Measurements from ENCODE around the gene BCAS2. TPM values are rescaled to one million over a fixed set of nuclear protein-coding genes. Genes with fewer than 3 reads are reported as not detected.
A peak's percentile ranks its signal among the peaks of the same experiment; 100 is the strongest.

The BCAS2 gene
- 100 to 1,000 TPM in 4 of 6 donors, 10 to 100 TPM in 2; 97.3 to 160 (median 115) TPM for polyA plus RNA-seq (ENCODE audit: low read depth in 6 of 6)

DNA sequence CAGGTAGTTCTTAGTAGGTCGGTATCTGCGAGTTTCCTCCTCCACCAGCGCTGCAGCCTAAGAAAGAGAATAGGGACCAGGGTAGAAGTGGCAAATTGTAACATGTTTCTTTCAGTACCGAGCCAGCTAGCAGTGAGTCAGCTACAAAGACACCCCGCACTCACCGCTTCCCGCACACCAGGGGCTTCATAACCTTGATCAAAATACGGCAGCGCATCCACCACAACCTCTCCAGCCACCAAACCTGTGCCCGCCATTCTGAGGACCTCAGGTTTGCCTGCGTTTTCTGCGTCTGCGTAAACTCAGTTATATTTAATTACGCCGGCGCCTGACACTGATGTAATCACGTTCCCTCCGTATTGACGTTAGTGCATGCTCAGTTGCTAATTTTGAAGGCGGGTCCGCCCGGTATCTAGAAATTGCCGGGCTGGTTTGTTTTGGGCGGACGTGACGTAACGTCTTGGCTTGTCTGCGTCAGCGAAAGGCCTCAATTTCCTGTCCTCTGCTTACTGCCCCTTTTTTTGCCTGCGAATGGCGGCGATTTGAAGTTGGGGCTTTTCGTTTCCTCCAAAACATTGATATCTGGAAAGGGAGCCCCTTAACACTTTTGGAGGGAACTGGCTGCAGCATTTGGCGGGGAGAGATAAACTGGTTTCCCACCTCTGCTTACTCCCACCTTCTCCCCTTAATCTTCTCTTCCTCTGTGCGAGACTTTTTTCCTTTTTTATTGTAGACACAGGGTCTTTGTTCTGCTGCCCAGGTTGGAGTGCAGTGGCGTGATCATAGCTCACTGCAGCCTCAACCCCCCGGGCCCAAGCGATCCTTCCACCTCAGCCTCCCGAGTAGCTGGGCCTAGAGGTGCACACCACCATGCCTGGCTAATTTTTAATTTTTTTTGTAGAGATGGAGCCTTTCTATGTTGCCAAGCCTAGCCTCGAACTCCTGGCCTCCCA is at the start of gene BCAS2:
BCAS2 (minus strand) TSS at position 281 of the 953 bp plus-strand sequence; CDS start at position 257, 24 bp downstream.
- peaks cover 21 to 36% (median 23%) of the 10 kb centered on the region in 3 donors for H3K4me1 Mint-ChIP-seq
- ATAC-seq (ENCODE audit: low read depth in 2 of 2), result peak; percentile 94
- peaks cover 8 to 9% of the 10 kb centered on the region in 2 donors for H3K36me3 Mint-ChIP-seq
- H3K27me3 Mint-ChIP-seq, result peaks cover 4 to 11% (median 9%) of the 10 kb centered on the region in 3 donors
- H3K9me3 Mint-ChIP-seq, result peaks cover 0 to 9% (median 2%) of the 10 kb centered on the region in 7 donors
- peak; percentile 97 for DNase-seq
- peak within 1 kb of the TSS; percentile 89 to 99 (median 95) for H3K4me3 Mint-ChIP-seq
- peak within 1 kb of the TSS; percentile 97 to 100 (median 100) for H3K27ac Mint-ChIP-seq

DNA sequence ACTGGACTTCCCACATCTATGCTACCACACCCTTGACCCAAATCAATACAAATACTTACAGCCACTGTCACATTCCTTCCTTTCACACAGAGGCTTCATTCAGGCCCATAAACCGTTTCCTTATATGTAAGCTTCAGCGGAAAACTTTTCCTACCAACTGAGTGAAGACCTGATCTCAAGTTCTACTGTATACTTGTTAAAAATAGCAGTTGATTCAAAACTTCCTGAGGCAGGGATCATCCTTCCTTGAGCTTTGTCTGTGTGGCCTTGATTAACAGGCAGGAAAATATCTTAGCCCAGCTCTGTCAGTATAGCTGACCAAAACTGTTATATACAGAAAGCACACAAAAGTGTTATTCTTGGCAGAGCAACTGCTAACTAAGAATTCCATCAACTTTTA is 45.7 kb upstream of the BCAS2 start:
- Mint-ChIP-seq H3K36me3 (peaks cover 4 to 13% of the 10 kb centered on the region in 2 donors), H3K4me1 (no peaks in the 10 kb centered on the region), H3K27ac (no peak overlapping the region), H3K4me3 (no peak overlapping the region), H3K27me3 (peaks cover 19 to 53% (median 27%) of the 10 kb centered on the region in 3 donors), H3K9me3 (peaks cover 0 to 18% (median 9%) of the 10 kb centered on the region in 7 donors)
- ATAC-seq (ENCODE audit: low read depth in 2 of 2) (no peak), DNase-seq (no peak)

DNA sequence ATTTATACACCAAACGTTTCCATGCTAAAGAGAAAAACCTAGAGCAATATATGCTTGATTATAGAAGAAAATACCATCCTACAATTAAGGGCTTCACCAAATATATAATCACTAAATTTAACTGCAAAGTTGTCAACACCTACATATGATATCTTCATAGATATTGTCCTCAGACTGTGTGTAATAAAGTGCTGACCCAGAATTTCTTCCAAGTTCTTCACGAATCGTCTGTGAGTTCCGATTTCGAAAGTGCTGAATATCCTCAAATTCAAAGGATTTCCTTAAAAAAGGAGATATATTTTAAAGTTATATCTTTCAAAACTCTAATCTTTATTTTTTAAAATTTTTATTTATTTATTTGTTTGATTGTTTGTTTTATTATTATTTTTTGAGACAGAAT is 41.9 kb upstream of the BCAS2 start:
- no peak overlapping the region for H3K4me3 Mint-ChIP-seq
- no peaks in the 10 kb centered on the region for H3K9me3 Mint-ChIP-seq
- peaks cover 0 to under 1% of the 10 kb centered on the region in 2 donors for H3K36me3 Mint-ChIP-seq
- DNase-seq (no peak), ATAC-seq (ENCODE audit: low read depth in 2 of 2) (no peak)
- no peak overlapping the region for H3K27ac Mint-ChIP-seq
- no peaks in the 10 kb centered on the region for H3K4me1 Mint-ChIP-seq
- peaks cover 15 to 43% (median 21%) of the 10 kb centered on the region in 3 donors for H3K27me3 Mint-ChIP-seq

DNA sequence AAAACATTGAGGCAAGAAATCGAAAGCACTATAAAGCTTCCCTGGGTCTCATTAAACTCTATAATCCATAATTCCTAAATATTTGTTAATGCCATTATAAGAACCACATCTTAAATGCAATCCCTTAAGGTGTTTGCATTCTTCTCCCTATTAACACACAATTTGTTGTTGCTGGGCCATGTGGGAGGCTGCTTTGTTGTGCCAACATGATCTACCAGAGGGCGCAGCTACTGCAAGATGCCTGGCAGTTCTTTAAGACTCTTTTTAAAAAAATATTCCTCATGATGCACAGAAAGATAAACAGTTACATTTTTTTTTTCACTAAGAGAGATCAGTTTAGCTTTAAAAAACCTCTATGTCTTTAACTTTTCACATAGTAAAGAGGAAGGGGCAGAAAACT is 39.0 kb upstream of the BCAS2 start:
- ATAC-seq (ENCODE audit: low read depth in 2 of 2), result no peak
- Mint-ChIP-seq H3K36me3 (peaks cover 0 to under 1% of the 10 kb centered on the region in 2 donors), H3K27me3 (peaks cover 8 to 29% (median 14%) of the 10 kb centered on the region in 3 donors), H3K4me1 (no peaks in the 10 kb centered on the region), H3K9me3 (peaks cover 0 to 2% (median 0%) of the 10 kb centered on the region in 7 donors), H3K27ac (no peak overlapping the region), H3K4me3 (no peak overlapping the region)
- DNase-seq, result no peak

DNA sequence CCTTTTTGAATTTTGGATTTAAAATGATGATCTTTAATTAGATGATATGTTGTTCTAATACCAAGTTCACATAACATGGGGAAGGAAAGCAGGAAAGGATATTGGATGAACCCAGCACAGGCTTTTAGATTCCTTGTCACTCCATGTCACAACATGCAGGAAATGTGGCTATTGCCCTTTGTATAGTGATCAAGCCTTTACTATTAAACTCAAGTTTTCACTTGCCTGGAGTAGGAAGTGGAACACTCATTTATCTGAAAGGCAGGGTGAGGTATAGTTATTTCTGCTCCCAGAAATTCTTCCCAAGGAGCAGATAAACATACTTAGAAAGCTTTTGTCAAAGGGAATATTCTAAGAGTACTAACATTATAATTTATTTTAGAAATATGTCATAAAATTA is 37.2 kb upstream of the BCAS2 start:
- DNase-seq, result no peak
- Mint-ChIP-seq H3K36me3 (peaks cover 0 to 5% of the 10 kb centered on the region in 2 donors), H3K4me3 (no peak overlapping the region), H3K4me1 (no peaks in the 10 kb centered on the region), H3K27me3 (peaks cover 13 to 42% (median 22%) of the 10 kb centered on the region in 3 donors), H3K27ac (no peak overlapping the region), H3K9me3 (peaks cover 0 to 2% (median 0%) of the 10 kb centered on the region in 7 donors)
- no peak for ATAC-seq (ENCODE audit: low read depth in 2 of 2)

DNA sequence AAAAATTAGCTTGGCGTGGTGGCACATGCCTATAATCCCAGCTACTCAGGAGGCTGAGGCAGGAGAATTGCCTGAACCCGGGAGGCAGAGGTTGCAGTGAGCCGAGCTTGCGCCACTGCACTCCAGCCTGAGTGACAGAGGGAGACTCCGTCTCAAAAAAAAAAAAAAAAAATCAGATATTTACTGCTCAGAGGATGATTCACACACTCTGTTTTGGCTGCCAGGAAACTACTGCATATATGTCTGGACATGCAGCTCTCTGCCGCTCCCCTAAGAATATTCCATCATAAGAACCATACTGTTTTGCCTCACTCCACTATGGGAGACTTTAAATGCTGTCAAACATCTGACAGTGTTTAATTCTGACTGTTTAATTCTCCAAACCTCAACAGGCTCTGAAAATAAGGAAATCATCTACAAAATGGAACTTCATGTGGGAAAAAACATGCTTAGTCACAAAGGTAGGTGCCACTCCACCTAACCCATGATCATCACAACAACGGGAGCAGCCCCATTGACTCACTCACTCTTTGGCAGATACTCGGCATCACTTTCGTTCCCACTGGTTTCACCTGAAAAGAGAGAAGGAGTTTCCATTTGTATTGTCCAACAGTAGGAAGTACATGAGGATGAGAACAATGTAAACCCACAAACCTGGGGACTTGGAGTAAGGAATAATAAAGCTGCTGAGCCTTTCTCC is 29.3 kb upstream of the BCAS2 start:
- Mint-ChIP-seq H3K27me3 (peaks cover 10 to 31% (median 21%) of the 10 kb centered on the region in 3 donors), H3K9me3 (no peaks in the 10 kb centered on the region), H3K36me3 (peaks cover 0 to 14% of the 10 kb centered on the region in 2 donors), H3K27ac (no peak overlapping the region), H3K4me3 (no peak overlapping the region), H3K4me1 (no peaks in the 10 kb centered on the region)
- DNase-seq, result no peak
- no peak for ATAC-seq (ENCODE audit: low read depth in 2 of 2)

DNA sequence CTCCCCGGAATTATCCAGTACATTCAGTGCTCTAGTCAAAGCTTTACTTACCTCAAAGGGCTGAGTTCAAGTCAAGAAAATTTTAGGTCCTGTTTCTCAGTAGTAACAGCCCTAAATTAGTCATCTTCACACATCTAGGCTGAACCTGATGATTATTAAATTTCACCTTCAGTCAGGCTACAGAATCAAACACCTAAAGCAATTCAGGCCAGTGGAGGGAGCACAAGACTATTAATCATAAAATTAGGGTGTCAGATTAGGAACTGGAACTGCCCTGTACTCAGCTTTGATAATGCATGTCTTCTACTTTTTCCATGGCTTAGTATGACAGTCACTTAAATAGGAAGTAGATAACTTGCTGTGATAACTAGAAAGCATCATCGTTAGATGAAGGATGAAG is 28.4 kb upstream of the BCAS2 start:
- no peaks in the 10 kb centered on the region for H3K4me1 Mint-ChIP-seq
- DNase-seq (no peak), ATAC-seq (ENCODE audit: low read depth in 2 of 2) (no peak)
- no peak overlapping the region for H3K27ac Mint-ChIP-seq
- peaks cover 0 to 9% of the 10 kb centered on the region in 2 donors for H3K36me3 Mint-ChIP-seq
- H3K27me3 Mint-ChIP-seq, result peaks cover 12 to 31% (median 15%) of the 10 kb centered on the region in 3 donors
- no peaks in the 10 kb centered on the region for H3K9me3 Mint-ChIP-seq
- H3K4me3 Mint-ChIP-seq, result no peak overlapping the region

DNA sequence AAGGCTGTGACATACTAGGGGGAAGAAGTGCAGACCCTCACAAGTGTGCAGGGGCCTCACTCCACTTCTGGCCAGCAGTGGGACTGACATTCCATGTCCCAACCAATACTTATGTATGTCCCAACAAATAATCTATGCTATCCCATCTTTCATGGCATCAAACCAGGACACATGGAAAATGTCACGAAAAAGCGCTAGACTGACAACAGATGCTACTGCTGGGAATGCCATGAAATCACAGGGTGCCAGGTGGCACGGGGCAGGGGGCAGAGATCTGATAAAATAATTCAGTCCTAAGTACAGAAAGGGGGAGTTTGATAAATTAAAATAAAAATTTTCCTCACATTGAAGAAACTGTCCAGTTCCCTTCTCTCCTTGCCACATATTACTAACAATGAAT is 27.6 kb upstream of the BCAS2 start:
- Mint-ChIP-seq H3K27me3 (peaks cover 16 to 26% (median 19%) of the 10 kb centered on the region in 3 donors), H3K9me3 (no peaks in the 10 kb centered on the region), H3K4me1 (no peaks in the 10 kb centered on the region), H3K4me3 (no peak overlapping the region), H3K36me3 (peaks cover 0 to 9% of the 10 kb centered on the region in 2 donors), H3K27ac (no peak overlapping the region)
- DNase-seq (no peak), ATAC-seq (ENCODE audit: low read depth in 2 of 2) (no peak)

DNA sequence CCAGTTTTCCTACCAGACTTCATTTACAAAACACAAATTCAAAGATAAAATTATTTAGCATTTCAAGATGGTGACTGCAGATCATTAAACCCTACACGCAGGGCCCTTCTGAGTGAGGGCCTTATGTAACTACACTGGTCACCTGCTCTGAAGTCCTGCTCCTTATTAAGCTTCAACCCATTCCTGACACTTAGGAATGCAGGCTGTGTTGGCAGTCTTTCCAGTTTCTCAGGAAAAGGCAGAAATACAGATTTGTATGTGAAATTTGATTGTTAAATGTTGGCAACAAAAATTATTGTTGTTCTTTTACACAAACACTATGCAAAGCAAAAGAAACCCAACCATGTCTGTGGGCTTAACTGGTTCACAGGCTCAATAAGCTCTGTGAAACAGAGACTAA is 25.8 kb upstream of the BCAS2 start:
- H3K27ac Mint-ChIP-seq, result no peak overlapping the region
- no peaks in the 10 kb centered on the region for H3K9me3 Mint-ChIP-seq
- no peak for DNase-seq
- H3K4me3 Mint-ChIP-seq, result no peak overlapping the region
- H3K4me1 Mint-ChIP-seq, result no peaks in the 10 kb centered on the region
- peaks cover 9 to 21% (median 11%) of the 10 kb centered on the region in 3 donors for H3K27me3 Mint-ChIP-seq
- peaks cover 0 to 9% of the 10 kb centered on the region in 2 donors for H3K36me3 Mint-ChIP-seq
- no peak for ATAC-seq (ENCODE audit: low read depth in 2 of 2)

DNA sequence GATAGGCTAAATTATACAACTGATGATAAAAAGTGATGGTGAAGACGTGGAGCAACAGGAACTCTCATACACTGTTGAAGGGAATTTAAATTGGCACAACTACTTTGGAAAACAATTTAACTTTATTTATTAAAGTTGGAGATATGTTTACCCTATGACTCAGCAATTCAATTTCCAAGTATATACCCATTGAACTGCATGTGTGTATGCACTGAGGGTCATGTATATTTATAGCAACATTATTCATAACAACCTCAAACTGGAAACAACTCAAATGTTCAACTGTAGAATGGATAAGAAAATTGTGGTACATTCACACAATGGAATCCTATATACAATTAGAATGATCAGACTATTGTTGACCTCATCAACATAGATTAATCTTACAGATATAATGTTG is 16.5 kb upstream of the BCAS2 start:
- no peak for DNase-seq
- Mint-ChIP-seq H3K4me1 (no peaks in the 10 kb centered on the region), H3K27ac (peak overlapping the region in 1 of 6 donors; percentile 49), H3K27me3 (peaks cover 22 to 28% (median 23%) of the 10 kb centered on the region in 3 donors), H3K9me3 (peaks cover 0 to 5% (median 4%) of the 10 kb centered on the region in 7 donors), H3K36me3 (peaks cover 4 to 6% of the 10 kb centered on the region in 2 donors), H3K4me3 (no peak overlapping the region)
- no peak for ATAC-seq (ENCODE audit: low read depth in 2 of 2)

DNA sequence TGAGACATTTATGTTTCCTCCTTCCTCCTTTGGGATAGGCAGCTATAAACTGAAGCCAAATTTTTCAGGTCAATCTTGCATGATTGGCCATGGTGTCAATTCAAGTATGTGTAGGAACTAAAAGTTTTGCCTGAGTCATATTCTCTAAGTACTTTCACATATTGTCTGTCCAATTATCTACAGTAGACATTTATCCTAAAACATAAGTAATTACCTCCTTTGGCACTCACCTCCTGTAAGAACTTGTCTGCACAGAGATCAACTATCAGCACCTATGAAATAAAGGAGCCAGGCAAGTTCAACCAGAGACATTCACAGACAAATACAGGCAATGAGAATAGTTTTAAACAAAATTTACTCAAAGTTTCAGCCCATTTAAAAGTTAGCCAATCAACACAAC is 14.2 kb upstream of the BCAS2 start:
- H3K4me1 Mint-ChIP-seq, result no peaks in the 10 kb centered on the region
- no peak overlapping the region for H3K4me3 Mint-ChIP-seq
- H3K9me3 Mint-ChIP-seq, result peaks cover 0 to 6% (median 4%) of the 10 kb centered on the region in 7 donors
- H3K36me3 Mint-ChIP-seq, result peaks cover 6 to 11% of the 10 kb centered on the region in 2 donors
- ATAC-seq (ENCODE audit: low read depth in 2 of 2) (no peak), DNase-seq (no peak)
- H3K27ac Mint-ChIP-seq, result no peak overlapping the region
- H3K27me3 Mint-ChIP-seq, result peaks cover 21 to 36% (median 35%) of the 10 kb centered on the region in 3 donors

DNA sequence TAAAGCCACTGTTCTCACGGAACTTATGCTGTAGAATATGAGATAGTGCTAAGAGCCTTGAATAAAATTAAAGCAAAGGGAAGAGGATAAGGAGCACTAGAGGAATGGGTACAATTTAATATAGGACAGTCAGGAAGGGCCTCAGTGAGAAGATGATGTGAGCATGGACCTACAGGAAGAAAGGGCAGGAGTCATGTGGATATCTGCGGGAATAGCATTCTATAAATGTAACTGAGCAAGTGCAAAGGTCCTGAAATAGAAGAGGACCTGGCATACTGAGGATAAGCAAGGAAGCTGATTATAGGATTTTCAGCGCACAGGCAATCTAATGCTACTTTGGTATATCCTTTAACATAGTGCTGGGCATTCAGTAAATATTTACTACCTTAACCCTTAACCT is 12.6 kb upstream of the BCAS2 start:
- Mint-ChIP-seq H3K36me3 (peaks cover 6 to 11% of the 10 kb centered on the region in 2 donors), H3K27ac (no peak overlapping the region), H3K27me3 (peaks cover 26 to 47% (median 38%) of the 10 kb centered on the region in 3 donors), H3K4me1 (no peaks in the 10 kb centered on the region), H3K4me3 (no peak overlapping the region), H3K9me3 (peaks cover 0 to 7% (median 4%) of the 10 kb centered on the region in 7 donors)
- ATAC-seq (ENCODE audit: low read depth in 2 of 2) (no peak), DNase-seq (no peak)

DNA sequence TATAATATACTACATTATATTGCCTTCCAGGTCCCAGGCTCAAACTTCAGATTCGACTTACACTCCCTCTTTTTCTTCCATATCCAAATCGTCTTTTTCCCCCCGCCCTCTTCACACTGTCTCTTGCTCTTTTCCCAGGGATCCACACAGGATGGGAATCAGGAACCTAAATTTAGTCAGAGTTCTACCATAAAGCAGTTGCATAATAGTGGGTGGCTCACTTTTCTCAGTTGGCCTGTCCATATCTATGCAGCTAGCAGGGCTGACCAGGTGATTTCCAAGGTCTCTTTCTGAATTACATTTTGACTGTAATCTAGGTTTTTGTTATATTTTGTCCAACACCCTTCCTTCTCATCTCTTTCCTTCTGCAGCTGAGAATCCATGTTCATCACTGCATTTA is 7.7 kb upstream of the BCAS2 start:
- ATAC-seq (ENCODE audit: low read depth in 2 of 2), result no peak
- H3K27me3 Mint-ChIP-seq, result peaks cover 26 to 48% (median 38%) of the 10 kb centered on the region in 3 donors
- no peaks in the 10 kb centered on the region for H3K4me1 Mint-ChIP-seq
- H3K36me3 Mint-ChIP-seq, result peaks cover 0 to 18% of the 10 kb centered on the region in 2 donors
- no peak for DNase-seq
- no peak overlapping the region for H3K27ac Mint-ChIP-seq
- H3K9me3 Mint-ChIP-seq, result peaks cover 0 to 4% (median 0%) of the 10 kb centered on the region in 7 donors
- H3K4me3 Mint-ChIP-seq, result no peak overlapping the region

Data from naive B cell (primary cell).